DND-41 (cell line): ENCODE measurements around the gene CD4.

Experiments
- CTCF ChIP-seq: IDR thresholded peaks from 2 replicates; pipeline ENCODE4 v1.5.1; 2012; ENCODE audit warnings: borderline replicate concordance, low read length, moderate library complexity, mild to moderate bottlenecking; ENCODE audit not compliant: poor library complexity, severe bottlenecking; ENCODE audit errors: extremely low read depth
- EZH2 ChIP-seq: IDR thresholded peaks from 3 replicates; pipeline ENCODE4 v1.6.1; 2012; ENCODE audit warnings: borderline replicate concordance, low read depth, mild to moderate bottlenecking, moderate library complexity, low read length, inconsistent platforms; ENCODE audit not compliant: severe bottlenecking

GRCh38 chr12:6817098-6817497 is 27.8 kb downstream of the CD4 start:
- no peak for TF ChIP-seq CTCF
- TF ChIP-seq EZH2: no peak
